ENCODE results near the gene FNDC3B. TPM values are rescaled to one million over a fixed set of nuclear protein-coding genes. Genes with fewer than 3 reads are reported as not detected.

FNDC3B gene
- total RNA-seq, 1 donor from 2014 or later, result 169 TPM

GRCh38 chr3:172268425-172268824 lies 229.0 kb downstream of the FNDC3B start:
- peak; percentile 72 for DNase-seq

GRCh38 chr3:172268868-172269267 lies 229.5 kb downstream of the FNDC3B start:
- peak; percentile 72 for DNase-seq

GRCh38 chr3:172270557-172271166 lies 231.3 kb downstream of the FNDC3B start:
- peak; percentile 64 for DNase-seq

- DNase-seq, result no peak
Observed at GRCh38 chr3:172271386-172271976, 232.1 kb downstream of the FNDC3B start.

GRCh38 chr3:172272698-172273097 lies 233.3 kb downstream of the FNDC3B start:
- peak; percentile 86 for DNase-seq

- DNase-seq, result no peak
Observed at GRCh38 chr3:172273378-172273777, 234.0 kb downstream of the FNDC3B start.

- DNase-seq, result no peak
Observed at GRCh38 chr3:172274906-172275305, 235.5 kb downstream of the FNDC3B start.

- no peak for DNase-seq
Observed at GRCh38 chr3:172275586-172275985, 236.2 kb downstream of the FNDC3B start.

- no peak for DNase-seq
Observed at GRCh38 chr3:172276103-172276502, 236.7 kb downstream of the FNDC3B start.

- DNase-seq, result no peak
Observed at GRCh38 chr3:172277151-172277652, 237.8 kb downstream of the FNDC3B start.

GRCh38 chr3:172279191-172279640 lies 239.8 kb downstream of the FNDC3B start:
- no peak for DNase-seq

- no peak for DNase-seq
Observed at GRCh38 chr3:172279974-172280373, 240.6 kb downstream of the FNDC3B start.

- peak; percentile 93 for DNase-seq
Observed at GRCh38 chr3:172280406-172281051, 241.2 kb downstream of the FNDC3B start.

- peak; percentile 8 for DNase-seq
Observed at GRCh38 chr3:172281884-172282283, 242.5 kb downstream of the FNDC3B start.

GRCh38 chr3:172282850-172283249 lies 243.5 kb downstream of the FNDC3B start:
- no peak for DNase-seq

- no peak for DNase-seq
Observed at GRCh38 chr3:172283841-172284357, 244.5 kb downstream of the FNDC3B start.

GRCh38 chr3:172285844-172286243 lies 246.5 kb downstream of the FNDC3B start:
- no peak for DNase-seq

- DNase-seq, result no peak
Observed at GRCh38 chr3:172286548-172287148, 247.3 kb downstream of the FNDC3B start.

GRCh38 chr3:172287937-172288477 lies 248.6 kb downstream of the FNDC3B start:
- DNase-seq, result no peak

- no peak for DNase-seq
Observed at GRCh38 chr3:172288651-172289050, 249.3 kb downstream of the FNDC3B start.

- DNase-seq, result no peak
Observed at GRCh38 chr3:172289583-172289982, 250.2 kb downstream of the FNDC3B start.

GRCh38 chr3:172290457-172290856 lies 251.1 kb downstream of the FNDC3B start:
- no peak for DNase-seq

- DNase-seq, result no peak
Observed at GRCh38 chr3:172291650-172292049, 252.3 kb downstream of the FNDC3B start.

Measured in skin of body (tissue), 2 donors.